AG08396 (cell line): ENCODE data around the gene SLC4A2.

Source experiments
- DNase-seq: peaks from one replicate; pipeline ENCODE4 v3.0.0; 2012; ENCODE audit warnings: low spot score, mixed read lengths

SLC4A2 gene

GRCh38 chr7:151116603-151117440 is 57.4 kb downstream of the SLC4A2 start:
- DNase-seq: no peak

DNA sequence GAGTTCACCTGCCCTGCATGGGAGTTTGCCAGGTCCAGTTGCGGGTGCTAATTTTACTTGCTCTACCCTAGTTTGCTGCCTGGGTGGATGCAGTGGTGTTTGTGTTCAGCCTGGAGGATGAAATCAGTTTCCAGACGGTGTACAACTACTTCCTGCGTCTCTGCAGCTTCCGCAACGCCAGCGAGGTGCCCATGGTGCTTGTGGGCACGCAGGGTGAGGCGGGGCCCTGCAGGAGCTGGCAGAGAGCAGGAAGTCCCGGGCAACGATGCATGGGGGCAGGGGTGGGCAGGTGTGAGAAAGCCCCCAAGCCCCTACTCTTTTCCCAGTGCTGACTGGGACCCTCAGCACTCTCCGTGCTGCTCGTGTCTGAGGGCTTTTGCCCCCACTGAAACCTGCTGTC is 58.2 kb downstream of the SLC4A2 start:
- DNase-seq: no peak

GRCh38 chr7:151118108-151119054 is 59.0 kb downstream of the SLC4A2 start:
- DNase-seq: no peak

GRCh38 chr7:151119055-151119415 is 59.6 kb downstream of the SLC4A2 start:
- DNase-seq: no peak

- DNase-seq: no peak
Measured at GRCh38 chr7:151119902-151120301, 60.5 kb downstream of the SLC4A2 start.

DNA sequence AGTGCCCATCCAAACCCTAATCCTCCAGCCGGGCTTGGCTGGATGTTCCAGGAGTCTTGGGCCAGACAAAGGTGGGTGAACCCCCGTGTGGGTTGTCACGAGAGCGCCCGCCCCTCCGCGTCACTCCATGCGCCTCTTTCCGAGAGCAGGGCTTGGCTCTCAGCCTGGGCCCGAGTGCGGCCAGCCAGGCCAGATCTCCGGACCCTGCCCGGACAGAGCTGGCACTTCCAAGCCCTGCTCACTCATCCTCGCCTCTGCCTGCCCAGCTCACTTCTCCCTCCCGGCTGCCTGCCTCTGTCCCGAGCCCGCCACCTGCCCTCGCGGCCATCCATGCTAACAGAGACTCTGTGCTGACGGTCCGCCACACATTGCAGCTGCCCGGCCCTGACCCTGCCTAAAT is 61.5 kb downstream of the SLC4A2 start:
- no peak for DNase-seq

GRCh38 chr7:151121380-151122170 is 62.2 kb downstream of the SLC4A2 start:
- no peak for DNase-seq

DNA sequence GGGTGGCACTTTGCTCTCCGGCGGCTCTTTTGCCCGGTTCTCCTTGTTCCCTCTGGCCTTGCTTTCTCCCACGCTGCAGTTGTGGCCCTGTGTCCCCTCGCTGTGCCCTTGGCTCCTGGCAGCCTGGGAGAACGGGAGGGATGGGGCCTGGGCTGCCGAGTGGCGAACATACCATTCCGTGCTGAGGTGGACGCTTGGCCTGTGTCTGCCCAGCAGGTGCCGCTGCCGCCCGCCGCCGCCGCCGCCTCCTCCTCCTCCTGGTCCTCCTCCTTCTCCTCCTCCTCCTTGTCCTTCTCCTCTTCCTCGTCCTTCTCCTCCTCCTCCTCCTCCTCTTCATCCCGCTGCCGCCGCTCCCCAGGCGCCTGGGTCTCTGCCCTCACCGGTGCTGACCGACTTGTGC is 62.9 kb downstream of the SLC4A2 start:
- DNase-seq: no peak

DNA sequence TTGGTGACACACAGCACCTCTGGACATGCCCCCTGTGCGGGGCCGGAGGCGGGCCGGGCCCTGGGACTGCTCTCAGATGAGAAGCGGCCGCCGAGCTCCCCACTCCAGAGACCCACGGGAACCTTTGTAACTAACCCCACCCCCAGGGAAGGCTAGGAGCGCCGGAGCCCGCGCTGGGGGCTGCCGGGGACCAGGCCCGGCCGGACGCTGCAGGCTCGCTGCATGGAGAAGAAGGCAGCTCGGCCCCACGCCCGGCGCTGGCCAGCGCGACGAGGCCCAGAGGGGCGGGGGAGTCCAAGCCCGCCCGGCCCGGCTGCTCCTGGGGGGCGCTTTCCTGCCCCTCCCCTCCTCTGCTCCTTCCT is 63.4 kb downstream of the SLC4A2 start:
- DNase-seq: no peak

DNA sequence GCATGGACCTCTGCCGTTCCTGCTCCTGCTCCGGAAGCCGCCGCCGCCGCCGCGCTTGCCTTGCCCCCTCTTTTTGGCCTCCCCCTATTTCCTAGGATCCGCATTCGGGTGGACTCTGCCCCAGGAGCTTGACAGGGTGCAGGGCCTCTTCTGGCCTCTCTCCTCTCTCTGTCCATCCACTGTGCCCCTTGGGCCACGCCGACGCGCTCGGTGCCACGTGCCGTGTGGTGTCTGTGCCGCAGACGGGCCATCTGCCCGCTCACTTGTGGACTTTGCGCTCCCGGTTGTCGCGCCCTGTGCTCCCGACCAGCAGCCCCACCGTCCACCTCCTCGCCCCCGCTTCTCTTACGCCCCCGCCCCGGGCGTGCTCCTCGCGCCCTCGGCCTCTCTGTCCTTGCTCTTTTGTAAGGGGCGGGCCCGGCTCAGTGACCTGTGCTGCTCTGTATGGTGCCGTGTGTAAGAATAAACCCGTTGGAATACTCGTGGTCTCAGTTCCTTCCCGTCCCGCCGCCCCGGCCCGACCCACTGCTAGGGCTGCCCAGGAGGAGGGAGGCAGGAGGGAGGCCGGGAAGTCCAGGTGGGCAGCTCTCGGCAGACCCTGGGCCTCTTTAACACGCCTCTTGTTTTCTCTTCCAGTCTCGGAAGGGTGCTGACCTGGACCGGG is 63.9 kb downstream of the SLC4A2 start:
- DNase-seq: no peak

GRCh38 chr7:151123822-151124464 is 64.6 kb downstream of the SLC4A2 start:
- peak; percentile 97 for DNase-seq

GRCh38 chr7:151124481-151124880 is 65.1 kb downstream of the SLC4A2 start:
- no peak for DNase-seq

- no peak for DNase-seq
Measured at GRCh38 chr7:151124899-151125399, 65.6 kb downstream of the SLC4A2 start.

DNA sequence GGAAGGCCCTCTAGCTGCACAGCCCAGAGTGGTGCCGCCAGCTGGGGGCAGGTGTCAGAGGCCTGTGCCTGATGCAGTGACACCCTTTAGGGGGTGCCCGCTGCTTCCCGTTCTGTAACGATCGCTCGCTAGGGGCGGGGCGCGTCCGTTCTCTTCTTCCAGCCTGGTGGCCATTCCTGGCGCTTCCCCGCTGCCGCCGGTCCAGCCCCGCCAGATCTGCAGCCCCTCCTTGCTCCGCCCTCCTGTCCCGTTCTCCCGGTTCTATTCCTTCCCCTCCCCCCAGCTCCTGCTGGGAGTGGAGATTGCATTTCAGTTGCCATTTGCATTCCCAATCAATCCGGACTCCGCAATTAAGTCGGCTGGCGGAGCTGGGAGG is 66.1 kb downstream of the SLC4A2 start:
- DNase-seq: peak; percentile 75

- DNase-seq: peak; percentile 64
Measured at GRCh38 chr7:151125846-151126481, 66.6 kb downstream of the SLC4A2 start.
